GM23338 (cell line): ENCODE data around the gene SART3.

Source experiments
- CREB1 ChIP-seq: fragments of 250-450 bp; sonication (Bioruptor Pico); IDR thresholded peaks from 2 replicates; pipeline ENCODE4 v1.5.0; 2020; ENCODE audit warnings: low read depth, mild to moderate bottlenecking, moderate library complexity
- CTCF ChIP-seq, 2 experiments: fragments of 200-600 bp in 1 of 2; sonication (generic) in 1 of 2; conservative IDR thresholded peaks; 2 replicates each; pipeline versions ENCODE4 v1.5.1 to v1.6.1; 2016 to 2017; ENCODE audit warnings: antibody characterized with exemption in 2 of 2, low read depth in 2 of 2, mild to moderate bottlenecking in 2 of 2, moderate library complexity in 1 of 2
- EZH2 ChIP-seq: fragments of 200-600 bp; sonication (generic); IDR thresholded peaks from one replicate; pipeline ENCODE4 v1.8.0; 2017; ENCODE audit warnings: antibody characterized with exemption, mild to moderate bottlenecking, low read depth; ENCODE audit not compliant: unreplicated experiment
- EZH2phosphoT487 ChIP-seq: fragments of 200-600 bp; sonication (generic); IDR thresholded peaks from one replicate; pipeline ENCODE4 v1.8.1; 2018; ENCODE audit warnings: antibody characterized with exemption; ENCODE audit not compliant: unreplicated experiment
- JUNB ChIP-seq: IDR thresholded peaks from one replicate; pipeline ENCODE4 v1.6.1; 2016; ENCODE audit warnings: antibody characterized with exemption; ENCODE audit not compliant: unreplicated experiment
- NANOG ChIP-seq: IDR thresholded peaks from 2 replicates; pipeline ENCODE4 v1.6.1; 2016; ENCODE audit warnings: antibody characterized with exemption, borderline replicate concordance
- POLR2AphosphoS5 ChIP-seq: IDR thresholded peaks from 2 replicates; pipeline ENCODE4 v1.6.1; 2016; ENCODE audit warnings: antibody characterized with exemption, low read depth
- REST ChIP-seq: IDR thresholded peaks from one replicate; pipeline ENCODE4 v1.6.1; 2018; ENCODE audit warnings: antibody characterized with exemption; ENCODE audit not compliant: unreplicated experiment
- STAT1 ChIP-seq: IDR thresholded peaks from one replicate; pipeline ENCODE4 v1.6.1; 2016; ENCODE audit warnings: antibody characterized with exemption; ENCODE audit not compliant: unreplicated experiment
- ZNF114 ChIP-seq: fragments of 250-450 bp; sonication (Bioruptor Pico); IDR thresholded peaks from 2 replicates; pipeline ENCODE4 v1.5.0; 2020; ENCODE audit warnings: mild to moderate bottlenecking, moderate library complexity
- ZNF331 ChIP-seq: fragments of 250-450 bp; sonication (Bioruptor Pico); IDR thresholded peaks from 2 replicates; pipeline ENCODE4 v1.5.0; 2020; ENCODE audit warnings: low read depth, mild to moderate bottlenecking, moderate library complexity

GRCh38 chr12:108581311-108582227 lies 20.6 kb upstream of the SART3 start:
- TF ChIP-seq CTCF (conservative IDR thresholded peaks at IDR 0.05; ENCODE audit: low read depth in 2 of 2) = no peak
- no peak for TF ChIP-seq EZH2
- TF ChIP-seq CREB1 (CRISPR knock-in tag) = no peak
- no peak for TF ChIP-seq EZH2phosphoT487
- no peak for TF ChIP-seq POLR2AphosphoS5
- TF ChIP-seq REST = no peak
- TF ChIP-seq JUNB = no peak
- TF ChIP-seq STAT1 = no peak
- TF ChIP-seq ZNF331 (CRISPR knock-in tag) = no peak
- no peak for TF ChIP-seq NANOG
- TF ChIP-seq ZNF114 (CRISPR knock-in tag) = no peak
